GM12891 (cell line): ENCODE measurements around the gene IGLL5.

ENCODE experiments used
- POLR2A ChIP-seq: IDR thresholded peaks from 2 replicates; pipeline ENCODE4 v1.6.1; 2011; ENCODE audit warnings: low read depth, low read length, control low read depth
- POLR2AphosphoS5 ChIP-seq: IDR thresholded peaks from 2 replicates; pipeline ENCODE4 v1.6.1; 2011; ENCODE audit warnings: low read depth, low read length, control low read depth
- TAF1 ChIP-seq: IDR thresholded peaks from 2 replicates; pipeline ENCODE4 v1.6.1; 2011; ENCODE audit warnings: low read depth, low read length, control low read depth

DNA sequence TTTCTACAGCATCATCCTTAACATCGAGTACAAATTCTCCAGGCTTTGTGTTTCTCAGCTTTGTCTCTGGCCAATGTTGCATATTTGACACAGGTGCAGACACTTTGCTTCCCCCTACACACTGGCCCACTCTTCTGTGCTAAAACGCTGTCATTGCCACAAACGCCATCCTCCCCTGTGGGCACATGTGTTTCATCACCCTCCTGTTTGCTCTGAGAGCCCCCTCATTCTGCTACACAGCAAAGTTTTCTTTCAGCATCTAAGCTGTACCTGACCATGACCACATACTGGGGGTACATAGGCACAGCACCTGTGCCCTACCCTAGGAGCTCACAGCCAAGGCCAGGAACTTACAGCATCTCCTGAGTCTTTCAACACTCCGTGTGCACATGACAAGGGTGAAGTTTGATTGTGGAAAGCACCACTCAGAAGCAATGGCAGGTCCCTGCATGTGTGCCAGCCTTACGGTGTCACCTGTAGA, 7.9 kb upstream of the IGLL5 start:
- TF ChIP-seq TAF1 (no peak), POLR2AphosphoS5 (no peak), POLR2A (no peak)
